Fibroblast of skin of back (primary cell): ENCODE measurements around the gene HOOK2.
"Not testable (repeated sequence)": the region's sequence is repeated elsewhere in the genome, so short reads cannot be mapped to it uniquely, and the experiment has no call there.

ENCODE experiments used
- DNase-seq: peaks from one replicate; pipeline ENCODE4 v3.0.0-alpha.2; 2013

Gene HOOK2

GRCh38 chr19:12752056-12752781 lies 23.1 kb downstream of the HOOK2 start:
- DNase-seq, result no peak

GRCh38 chr19:12751635-12752034 lies 23.7 kb downstream of the HOOK2 start, which contains the start of gene BEST2:
Gene BEST2 (plus strand): TSS chr19:12751791. CDS start chr19:12752593, 802 bp downstream.
- DNase-seq, result no peak

- DNase-seq, result no peak
These were observed 24.5 kb downstream of the HOOK2 start for GRCh38 chr19:12750851-12751250.

GRCh38 chr19:12749938-12750521 lies 25.3 kb downstream of the HOOK2 start:
- DNase-seq, result peak; percentile 60

- no peak for DNase-seq
These were observed 26.9 kb downstream of the HOOK2 start for GRCh38 chr19:12748489-12748888.

GRCh38 chr19:12745166-12745897 lies 30.0 kb downstream of the HOOK2 start:
- no peak for DNase-seq

GRCh38 chr19:12737835-12738351 lies 37.5 kb downstream of the HOOK2 start:
- no peak for DNase-seq

GRCh38 chr19:12736995-12737834 lies 38.1 kb downstream of the HOOK2 start, which contains the start of gene GET3:
Gene GET3 (plus strand): TSS chr19:12737497. CDS start chr19:12737506, 9 bp downstream.
- DNase-seq, result peak; percentile 100

- peak; percentile 56 for DNase-seq
These were observed 41.8 kb downstream of the HOOK2 start for GRCh38 chr19:12733369-12734214.

- no peak for DNase-seq
These were observed 44.0 kb downstream of the HOOK2 start for GRCh38 chr19:12731337-12731736.

GRCh38 chr19:12730064-12730463 lies 45.3 kb downstream of the HOOK2 start:
- DNase-seq, result no peak

- DNase-seq, result no peak
These were observed 47.5 kb downstream of the HOOK2 start for GRCh38 chr19:12727745-12728433.

- no peak for DNase-seq
These were observed 48.4 kb downstream of the HOOK2 start for GRCh38 chr19:12726988-12727316.

GRCh38 chr19:12725612-12726011 lies 49.7 kb downstream of the HOOK2 start:
- not testable (repeated sequence) for DNase-seq

- peak; percentile 63 for DNase-seq
These were observed 51.5 kb downstream of the HOOK2 start, which contains the start of gene TNPO2 for GRCh38 chr19:12723641-12724426. Gene TNPO2 (minus strand): TSS chr19:12723932. CDS start chr19:12720977, 2,955 bp downstream.

- no peak for DNase-seq
These were observed 52.0 kb downstream of the HOOK2 start for GRCh38 chr19:12723381-12723640.

- peak; percentile 100 for DNase-seq
These were observed 52.6 kb downstream of the HOOK2 start for GRCh38 chr19:12722566-12723380.

- peak; percentile 72 for DNase-seq
These were observed 53.4 kb downstream of the HOOK2 start for GRCh38 chr19:12721656-12722565.
